HG03354 (cell line): ENCODE data around the gene ABCA13.
"Not testable (repeated sequence)": the region's sequence is repeated elsewhere in the genome, so short reads cannot be mapped to it uniquely, and the experiment has no call there.

ENCODE experiments used
- ATAC-seq: cut with Tn5 transposase; IDR thresholded peaks from one replicate; pipeline ENCODE4 v1.9.1; 2021; ENCODE audit warnings: mild to moderate bottlenecking; ENCODE audit not compliant: unreplicated experiment, poor library complexity, severe bottlenecking

Gene ABCA13, protein sequence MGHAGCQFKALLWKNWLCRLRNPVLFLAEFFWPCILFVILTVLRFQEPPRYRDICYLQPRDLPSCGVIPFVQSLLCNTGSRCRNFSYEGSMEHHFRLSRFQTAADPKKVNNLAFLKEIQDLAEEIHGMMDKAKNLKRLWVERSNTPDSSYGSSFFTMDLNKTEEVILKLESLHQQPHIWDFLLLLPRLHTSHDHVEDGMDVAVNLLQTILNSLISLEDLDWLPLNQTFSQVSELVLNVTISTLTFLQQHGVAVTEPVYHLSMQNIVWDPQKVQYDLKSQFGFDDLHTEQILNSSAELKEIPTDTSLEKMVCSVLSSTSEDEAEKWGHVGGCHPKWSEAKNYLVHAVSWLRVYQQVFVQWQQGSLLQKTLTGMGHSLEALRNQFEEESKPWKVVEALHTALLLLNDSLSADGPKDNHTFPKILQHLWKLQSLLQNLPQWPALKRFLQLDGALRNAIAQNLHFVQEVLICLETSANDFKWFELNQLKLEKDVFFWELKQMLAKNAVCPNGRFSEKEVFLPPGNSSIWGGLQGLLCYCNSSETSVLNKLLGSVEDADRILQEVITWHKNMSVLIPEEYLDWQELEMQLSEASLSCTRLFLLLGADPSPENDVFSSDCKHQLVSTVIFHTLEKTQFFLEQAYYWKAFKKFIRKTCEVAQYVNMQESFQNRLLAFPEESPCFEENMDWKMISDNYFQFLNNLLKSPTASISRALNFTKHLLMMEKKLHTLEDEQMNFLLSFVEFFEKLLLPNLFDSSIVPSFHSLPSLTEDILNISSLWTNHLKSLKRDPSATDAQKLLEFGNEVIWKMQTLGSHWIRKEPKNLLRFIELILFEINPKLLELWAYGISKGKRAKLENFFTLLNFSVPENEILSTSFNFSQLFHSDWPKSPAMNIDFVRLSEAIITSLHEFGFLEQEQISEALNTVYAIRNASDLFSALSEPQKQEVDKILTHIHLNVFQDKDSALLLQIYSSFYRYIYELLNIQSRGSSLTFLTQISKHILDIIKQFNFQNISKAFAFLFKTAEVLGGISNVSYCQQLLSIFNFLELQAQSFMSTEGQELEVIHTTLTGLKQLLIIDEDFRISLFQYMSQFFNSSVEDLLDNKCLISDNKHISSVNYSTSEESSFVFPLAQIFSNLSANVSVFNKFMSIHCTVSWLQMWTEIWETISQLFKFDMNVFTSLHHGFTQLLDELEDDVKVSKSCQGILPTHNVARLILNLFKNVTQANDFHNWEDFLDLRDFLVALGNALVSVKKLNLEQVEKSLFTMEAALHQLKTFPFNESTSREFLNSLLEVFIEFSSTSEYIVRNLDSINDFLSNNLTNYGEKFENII (N-terminal part only)

GRCh38 chr7:48171202-48171601 is at the start of gene ABCA13:
Gene ABCA13, plus strand, starts transcription at chr7:48171458. Its CDS starts 26 bp downstream, at chr7:48171484.
- no peak for ATAC-seq

DNA sequence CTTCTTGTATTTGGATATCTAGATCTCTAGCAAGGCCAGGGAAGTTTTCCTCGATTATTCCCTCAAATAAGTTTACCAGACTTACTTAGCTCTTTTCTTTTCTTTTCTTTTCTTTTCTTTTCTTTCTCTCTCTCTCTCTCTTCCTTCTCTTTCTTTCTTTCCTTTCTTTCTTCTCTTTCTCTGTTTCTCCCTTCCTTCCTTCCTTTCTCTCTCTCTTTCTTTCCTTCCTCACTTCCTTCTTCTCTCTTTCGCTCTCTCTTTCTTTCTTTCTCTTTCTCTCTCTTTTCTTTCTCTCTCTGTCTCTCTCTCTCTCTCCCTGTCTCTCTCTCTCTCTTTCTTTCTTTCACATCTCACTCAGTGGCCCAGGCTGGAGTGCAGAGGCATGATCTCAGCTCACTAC is 45.2 kb upstream of the ABCA13 start:
- ATAC-seq = no peak

- ATAC-seq = peak; percentile 92
Measured at GRCh38 chr7:48130658-48131108, 40.6 kb upstream of the ABCA13 start.

DNA sequence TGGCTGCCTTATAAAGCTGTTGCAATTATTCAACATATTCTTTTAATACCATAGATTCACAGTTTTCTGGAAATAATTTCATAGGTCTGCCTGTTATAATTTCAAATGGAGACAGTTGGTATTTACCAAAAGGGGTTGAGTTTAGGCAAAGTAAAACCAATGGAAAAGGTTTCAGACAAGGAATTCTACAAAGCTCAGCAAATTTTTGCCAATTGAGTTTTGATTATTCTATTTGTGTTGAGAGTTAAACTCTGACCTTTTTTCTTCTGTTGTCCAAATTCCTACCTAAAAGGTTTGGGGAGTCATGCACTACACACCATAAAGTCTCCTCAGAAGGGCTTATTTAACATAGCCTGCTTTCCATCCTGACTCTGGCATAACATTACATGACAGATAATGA is 38.5 kb upstream of the ABCA13 start:
- ATAC-seq = no peak

DNA sequence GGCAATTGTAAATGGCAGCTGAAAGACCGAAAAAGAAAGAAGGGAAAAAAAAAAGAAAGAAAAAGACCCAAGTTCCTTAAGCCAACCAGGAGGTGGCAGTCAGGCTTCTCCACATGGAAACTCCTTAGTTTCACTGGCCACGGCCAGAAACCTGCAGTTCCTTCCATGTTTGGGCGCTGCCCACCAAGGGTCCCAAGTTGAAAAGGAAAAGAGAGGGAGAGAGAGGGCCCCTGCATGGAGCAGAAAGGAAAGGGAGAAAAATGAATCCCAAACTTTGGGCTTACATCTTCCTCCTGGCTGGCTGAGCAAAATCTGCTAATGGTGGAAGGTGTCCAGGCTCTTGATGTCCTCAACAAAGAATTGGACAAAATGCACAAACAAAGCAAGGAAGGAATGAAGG is 31.8 kb upstream of the ABCA13 start:
- ATAC-seq = no peak

- no peak for ATAC-seq
Measured at GRCh38 chr7:48140001-48140681, 31.1 kb upstream of the ABCA13 start.

GRCh38 chr7:48141521-48141920 is 29.7 kb upstream of the ABCA13 start:
- no peak for ATAC-seq

DNA sequence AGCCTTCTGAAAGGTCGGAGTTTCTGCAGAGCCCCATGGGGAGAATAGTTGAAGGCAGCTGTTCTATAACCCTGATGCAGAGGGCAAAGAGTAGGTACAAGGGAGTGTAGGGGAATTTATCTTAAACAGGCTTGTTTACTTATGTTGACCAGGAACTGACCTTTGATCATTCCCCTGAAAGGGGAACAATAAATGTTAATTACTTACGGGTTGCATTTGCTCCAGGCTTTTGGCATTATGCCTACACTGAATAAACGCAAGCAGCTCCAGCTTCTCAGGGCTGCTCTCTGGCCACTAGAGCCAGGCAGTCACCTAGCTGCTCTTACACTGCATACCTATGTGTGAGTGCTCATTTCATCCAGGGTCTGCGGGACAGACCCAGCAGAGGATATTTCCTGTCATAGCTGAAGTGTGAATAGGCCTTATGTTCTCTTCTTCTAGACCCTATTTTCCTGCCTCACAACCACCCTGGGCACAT is 26.9 kb upstream of the ABCA13 start:
- ATAC-seq = no peak

GRCh38 chr7:48147078-48147591 is 24.1 kb upstream of the ABCA13 start:
- ATAC-seq = no peak

GRCh38 chr7:48147690-48148089 is 23.6 kb upstream of the ABCA13 start:
- ATAC-seq = not testable (repeated sequence)

DNA sequence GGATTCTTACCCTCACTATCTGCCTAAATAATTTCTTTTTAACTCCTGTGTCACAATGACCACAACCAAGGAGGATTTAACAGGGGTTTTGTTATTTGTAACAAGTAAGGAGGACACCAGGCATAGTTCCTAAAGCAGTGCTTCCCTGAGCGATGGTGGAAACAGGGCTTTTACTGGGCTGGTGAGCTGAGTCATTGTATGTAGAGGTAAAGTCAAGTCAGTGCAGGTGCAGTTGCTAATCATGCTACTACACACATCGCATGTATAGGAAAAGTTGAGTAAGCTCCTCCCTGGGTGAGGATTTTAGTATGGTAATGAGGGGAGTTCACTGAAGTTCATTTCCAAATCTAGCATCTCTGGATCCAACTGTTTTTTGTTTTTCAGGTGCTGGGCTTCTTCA is 22.9 kb upstream of the ABCA13 start:
- no peak for ATAC-seq

DNA sequence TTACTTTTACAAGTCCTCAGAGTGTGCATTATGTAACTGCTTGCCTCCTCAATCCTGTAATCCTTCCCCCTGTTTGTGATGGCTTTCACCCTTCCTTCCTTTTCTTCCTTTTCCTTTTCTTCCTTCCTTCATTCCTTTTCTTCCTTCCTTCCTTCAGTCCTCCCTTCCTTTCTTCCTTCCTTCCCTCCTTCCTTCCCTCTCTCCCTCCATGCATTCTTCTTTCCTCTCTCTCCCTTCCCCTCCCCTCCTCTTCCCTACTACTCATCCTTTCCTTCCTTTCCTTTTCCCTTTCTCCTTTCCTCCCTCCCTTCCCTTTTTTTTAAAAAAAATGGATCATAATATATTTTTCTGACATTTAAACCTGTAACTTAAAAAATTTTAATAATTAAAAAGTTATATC is 22.2 kb upstream of the ABCA13 start:
- ATAC-seq = no peak

GRCh38 chr7:48150086-48150485 is 21.2 kb upstream of the ABCA13 start:
- no peak for ATAC-seq

- ATAC-seq = no peak
Measured at GRCh38 chr7:48154792-48155413, 16.4 kb upstream of the ABCA13 start.

DNA sequence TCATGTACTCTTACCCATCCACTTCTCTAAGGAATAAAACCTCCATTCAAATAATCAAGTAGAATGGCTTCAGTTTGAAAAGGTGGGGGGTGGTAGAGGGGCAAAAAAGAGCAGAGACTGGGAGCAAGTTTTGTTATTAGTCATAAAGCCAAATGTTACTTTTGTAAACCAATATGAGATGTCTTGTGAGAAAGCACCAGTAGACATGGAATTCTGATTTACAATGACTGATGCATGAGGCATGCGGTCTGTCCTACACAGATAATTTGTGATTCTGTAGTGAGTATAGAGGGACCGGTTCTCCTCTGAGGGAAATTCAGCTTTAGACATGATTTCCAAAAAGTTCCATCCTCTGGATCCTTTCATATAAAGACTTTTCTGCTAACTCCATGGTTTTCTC is 12.9 kb upstream of the ABCA13 start:
- ATAC-seq = no peak

GRCh38 chr7:48161407-48162125 is 9.7 kb upstream of the ABCA13 start:
- no peak for ATAC-seq

DNA sequence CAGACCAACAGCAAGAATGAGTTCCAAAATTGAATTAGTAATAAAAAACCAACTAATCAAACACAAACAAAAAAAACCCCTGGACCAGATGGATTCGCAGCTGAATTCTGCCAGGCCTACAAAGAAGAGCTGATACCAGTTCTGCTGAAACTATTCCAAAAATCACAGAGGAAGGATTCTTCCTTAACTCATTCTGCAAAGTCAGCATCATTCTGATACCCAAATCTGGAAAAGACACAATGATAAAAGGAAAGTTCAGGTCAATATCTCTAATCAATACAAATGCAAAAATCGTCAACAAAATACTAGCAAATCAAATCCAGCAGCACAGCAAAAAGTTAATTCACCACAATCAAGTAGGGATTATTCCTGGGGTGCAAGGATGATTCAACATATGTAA is 6.1 kb upstream of the ABCA13 start:
- ATAC-seq = no peak

DNA sequence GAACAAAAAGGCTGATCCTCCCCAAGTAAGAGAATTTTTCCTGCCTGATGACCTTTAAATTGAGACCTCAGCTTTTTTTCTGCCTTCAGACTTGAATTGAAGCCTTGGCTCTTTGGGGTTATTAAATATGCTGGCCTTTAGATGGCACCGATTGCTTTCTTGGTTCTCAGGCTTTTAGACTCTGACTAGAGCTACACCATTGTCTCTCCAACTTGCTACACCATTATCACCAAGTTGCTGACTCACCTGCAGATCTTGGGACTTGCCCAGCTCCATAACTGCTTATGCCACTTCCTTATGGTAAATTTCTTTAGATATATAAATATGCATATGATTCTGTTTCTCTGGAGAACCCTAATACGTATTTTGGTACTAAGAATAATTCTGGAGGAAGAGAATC is 3.1 kb upstream of the ABCA13 start:
- no peak for ATAC-seq
